SK-N-SH treated with all-trans-retinoic acid at 6 μM for 48 hours (cell line): ENCODE data around the gene SLAIN1.

ENCODE experiments used
- ATAC-seq: fragments of 200-7000 bp; cut with Tn5 transposase; 3 replicates; pipeline ENCODE4 v1.9.1; 2020; ENCODE audit warnings: mild to moderate bottlenecking, moderate library complexity
- ARNTL ChIP-seq: fragments of 450-650 bp; formaldehyde crosslinking; IDR thresholded peaks from 2 replicates; pipeline ENCODE4 v1.5.0; 2020; ENCODE audit warnings: low read depth, mild to moderate bottlenecking, moderate library complexity, borderline replicate concordance
- BACH2 ChIP-seq: fragments of 250-450 bp; sonication (Bioruptor Pico); IDR thresholded peaks from 2 replicates; pipeline ENCODE4 v1.9.0; 2021; ENCODE audit warnings: mild to moderate bottlenecking, borderline replicate concordance
- CREB5 ChIP-seq: fragments of 250-450 bp; sonication (Bioruptor Pico); IDR thresholded peaks from 2 replicates; pipeline ENCODE4 v1.5.1; 2020; ENCODE audit warnings: low read depth, mild to moderate bottlenecking, moderate library complexity
- ESRRG ChIP-seq: fragments of 250-450 bp; sonication (Bioruptor Pico); IDR thresholded peaks from 2 replicates; pipeline ENCODE4 v1.6.1; 2021; ENCODE audit warnings: mild to moderate bottlenecking
- GLIS3 ChIP-seq: fragments of 250-450 bp; sonication (Bioruptor Pico); IDR thresholded peaks from 2 replicates; pipeline ENCODE4 v1.5.0; 2020; ENCODE audit warnings: mild to moderate bottlenecking, moderate library complexity
- ISL1 ChIP-seq: fragments of 250-450 bp; sonication (Bioruptor Pico); IDR thresholded peaks from 2 replicates; pipeline ENCODE4 v2.1.2; 2022; ENCODE audit warnings: mild to moderate bottlenecking, moderate library complexity
- OSR1 ChIP-seq: fragments of 250-450 bp; sonication (Bioruptor Pico); IDR thresholded peaks from 2 replicates; pipeline ENCODE4 v1.8.0; 2022; ENCODE audit warnings: moderate library complexity, mild to moderate bottlenecking, inconsistent platforms
- POU6F1 ChIP-seq: fragments of 250-450 bp; sonication (Bioruptor Pico); IDR thresholded peaks from 2 replicates; pipeline ENCODE4 v1.8.0; 2021; ENCODE audit warnings: low read depth, mild to moderate bottlenecking, moderate library complexity, borderline replicate concordance
- PPARA ChIP-seq: fragments of 250-450 bp; sonication (Bioruptor Pico); IDR thresholded peaks from 2 replicates; pipeline ENCODE4 v1.5.0; 2020; ENCODE audit warnings: mild to moderate bottlenecking, borderline replicate concordance
- SNAI2 ChIP-seq: fragments of 250-450 bp; sonication (Bioruptor Pico); IDR thresholded peaks from 2 replicates; pipeline ENCODE4 v1.5.0; 2020; ENCODE audit warnings: mild to moderate bottlenecking, moderate library complexity
- TCF4 ChIP-seq: fragments of 250-450 bp; sonication (Bioruptor Pico); IDR thresholded peaks from 2 replicates; pipeline ENCODE4 v1.8.0; 2021; ENCODE audit warnings: mild to moderate bottlenecking, moderate library complexity, borderline replicate concordance
- TOX ChIP-seq: fragments of 250-450 bp; sonication (Bioruptor Pico); IDR thresholded peaks from 2 replicates; pipeline ENCODE4 v1.8.0; 2021; ENCODE audit warnings: mild to moderate bottlenecking, moderate library complexity, borderline replicate concordance
- ZC3H10 ChIP-seq: fragments of 250-450 bp; sonication (Bioruptor Pico); IDR thresholded peaks from 2 replicates; pipeline ENCODE4 v1.5.1; 2021; ENCODE audit warnings: mild to moderate bottlenecking, moderate library complexity
- ZFP3 ChIP-seq: fragments of 250-450 bp; sonication (Bioruptor Pico); IDR thresholded peaks from 2 replicates; pipeline ENCODE4 v1.5.0; 2020; ENCODE audit warnings: mild to moderate bottlenecking, moderate library complexity
- ZFP30 ChIP-seq: fragments of 450-650 bp; formaldehyde crosslinking; IDR thresholded peaks from 2 replicates; pipeline ENCODE4 v1.5.0; 2022; ENCODE audit warnings: mild to moderate bottlenecking, moderate library complexity
- ZNF70 ChIP-seq: fragments of 450-650 bp; formaldehyde crosslinking; IDR thresholded peaks from 2 replicates; pipeline ENCODE4 v1.5.0; 2020; ENCODE audit warnings: mild to moderate bottlenecking, moderate library complexity
- TF ChIP-seq, protein P1 (sequence below): fragments of 250-450 bp; sonication (Bioruptor Pico); IDR thresholded peaks from 2 replicates; pipeline ENCODE4 v1.5.0; 2020; ENCODE audit warnings: mild to moderate bottlenecking, moderate library complexity

SLAIN1 gene

GRCh38 chr13:77728265-77729125, 31.0 kb downstream of the SLAIN1 start (continued):
- TF ChIP-seq ZNF70 (CRISPR knock-in tag) (no peak), CREB5 (CRISPR knock-in tag) (no peak)
- TF ChIP-seq, protein P1, sequence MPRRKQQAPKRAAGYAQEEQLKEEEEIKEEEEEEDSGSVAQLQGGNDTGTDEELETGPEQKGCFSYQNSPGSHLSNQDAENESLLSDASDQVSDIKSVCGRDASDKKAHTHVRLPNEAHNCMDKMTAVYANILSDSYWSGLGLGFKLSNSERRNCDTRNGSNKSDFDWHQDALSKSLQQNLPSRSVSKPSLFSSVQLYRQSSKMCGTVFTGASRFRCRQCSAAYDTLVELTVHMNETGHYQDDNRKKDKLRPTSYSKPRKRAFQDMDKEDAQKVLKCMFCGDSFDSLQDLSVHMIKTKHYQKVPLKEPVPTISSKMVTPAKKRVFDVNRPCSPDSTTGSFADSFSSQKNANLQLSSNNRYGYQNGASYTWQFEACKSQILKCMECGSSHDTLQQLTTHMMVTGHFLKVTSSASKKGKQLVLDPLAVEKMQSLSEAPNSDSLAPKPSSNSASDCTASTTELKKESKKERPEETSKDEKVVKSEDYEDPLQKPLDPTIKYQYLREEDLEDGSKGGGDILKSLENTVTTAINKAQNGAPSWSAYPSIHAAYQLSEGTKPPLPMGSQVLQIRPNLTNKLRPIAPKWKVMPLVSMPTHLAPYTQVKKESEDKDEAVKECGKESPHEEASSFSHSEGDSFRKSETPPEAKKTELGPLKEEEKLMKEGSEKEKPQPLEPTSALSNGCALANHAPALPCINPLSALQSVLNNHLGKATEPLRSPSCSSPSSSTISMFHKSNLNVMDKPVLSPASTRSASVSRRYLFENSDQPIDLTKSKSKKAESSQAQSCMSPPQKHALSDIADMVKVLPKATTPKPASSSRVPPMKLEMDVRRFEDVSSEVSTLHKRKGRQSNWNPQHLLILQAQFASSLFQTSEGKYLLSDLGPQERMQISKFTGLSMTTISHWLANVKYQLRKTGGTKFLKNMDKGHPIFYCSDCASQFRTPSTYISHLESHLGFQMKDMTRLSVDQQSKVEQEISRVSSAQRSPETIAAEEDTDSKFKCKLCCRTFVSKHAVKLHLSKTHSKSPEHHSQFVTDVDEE (CRISPR knock-in tag), result no peak

- TF ChIP-seq SNAI2 (CRISPR knock-in tag) (no peak), CREB5 (CRISPR knock-in tag) (no peak), TCF4 (CRISPR knock-in tag) (no peak), ARNTL (no peak), TOX (CRISPR knock-in tag) (no peak), BACH2 (CRISPR knock-in tag) (no peak)
- ATAC-seq, result no peak
Measured at GRCh38 chr13:77729502-77730221, 32.2 kb downstream of the SLAIN1 start.

- TF ChIP-seq ZFP3 (CRISPR knock-in tag) (no peak), POU6F1 (CRISPR knock-in tag) (no peak), TCF4 (CRISPR knock-in tag) (no peak), ISL1 (no peak), ESRRG (CRISPR knock-in tag) (no peak), GLIS3 (CRISPR knock-in tag) (no peak), PPARA (no peak), ZC3H10 (no peak), BACH2 (CRISPR knock-in tag) (no peak), SNAI2 (CRISPR knock-in tag) (no peak), ZFP30 (CRISPR knock-in tag) (no peak), OSR1 (CRISPR knock-in tag) (no peak)
- TF ChIP-seq, protein P1 (CRISPR knock-in tag), result no peak
- no peak for ATAC-seq
Measured at GRCh38 chr13:77730572-77730971, 33.1 kb downstream of the SLAIN1 start.
